GM19043 (cell line): ENCODE results near the gene NOXRED1.
"Not testable (repeated sequence)": the region's sequence is repeated elsewhere in the genome, so short reads cannot be mapped to it uniquely, and the experiment has no call there.

Experiments
- ATAC-seq: cut with Tn5 transposase; IDR thresholded peaks from one replicate; pipeline ENCODE4 v1.9.1; 2021; ENCODE audit warnings: low read depth; ENCODE audit not compliant: unreplicated experiment

The NOXRED1 gene, protein sequence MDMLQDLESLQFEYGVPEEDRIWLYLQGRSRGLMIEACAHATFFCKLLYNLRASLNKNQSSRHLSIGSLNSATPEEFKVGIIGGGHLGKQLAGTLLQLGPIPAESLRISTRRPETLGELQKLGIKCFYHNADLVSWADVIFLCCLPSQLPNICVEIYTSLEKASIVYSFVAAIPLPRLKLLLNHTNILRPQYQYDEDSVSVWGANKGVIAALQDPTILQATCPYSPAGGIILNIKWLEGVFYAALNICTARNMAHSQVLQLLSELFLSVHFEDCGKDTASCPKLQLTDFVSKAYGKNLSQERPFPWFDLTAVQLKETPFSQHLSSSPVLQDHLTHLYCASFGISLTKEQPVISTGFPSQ

DNA sequence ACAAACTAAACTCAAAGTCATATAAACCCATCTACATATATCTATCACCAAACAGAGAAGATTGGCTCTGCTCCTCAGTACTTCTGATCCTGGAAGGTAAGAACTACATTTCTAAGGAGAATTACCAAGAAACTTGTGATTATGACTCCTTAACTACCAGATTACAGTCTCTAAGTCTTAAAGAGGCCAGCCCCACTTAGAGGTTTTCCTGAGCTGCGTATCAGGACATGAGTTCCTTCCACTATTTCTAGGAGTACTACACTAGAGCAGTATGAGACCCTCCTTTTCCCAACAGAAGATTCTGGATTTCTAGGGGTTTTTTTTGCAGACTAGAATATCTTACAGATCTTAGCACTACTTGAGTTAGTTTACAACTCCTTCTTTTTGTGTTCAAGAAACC, at the start of gene NOXRED1:
Gene NOXRED1, minus strand, starts transcription at position 101 of the 400 bp plus-strand sequence. CDS start 634 bp downstream, outside the sequence.
- ATAC-seq, result no peak

DNA sequence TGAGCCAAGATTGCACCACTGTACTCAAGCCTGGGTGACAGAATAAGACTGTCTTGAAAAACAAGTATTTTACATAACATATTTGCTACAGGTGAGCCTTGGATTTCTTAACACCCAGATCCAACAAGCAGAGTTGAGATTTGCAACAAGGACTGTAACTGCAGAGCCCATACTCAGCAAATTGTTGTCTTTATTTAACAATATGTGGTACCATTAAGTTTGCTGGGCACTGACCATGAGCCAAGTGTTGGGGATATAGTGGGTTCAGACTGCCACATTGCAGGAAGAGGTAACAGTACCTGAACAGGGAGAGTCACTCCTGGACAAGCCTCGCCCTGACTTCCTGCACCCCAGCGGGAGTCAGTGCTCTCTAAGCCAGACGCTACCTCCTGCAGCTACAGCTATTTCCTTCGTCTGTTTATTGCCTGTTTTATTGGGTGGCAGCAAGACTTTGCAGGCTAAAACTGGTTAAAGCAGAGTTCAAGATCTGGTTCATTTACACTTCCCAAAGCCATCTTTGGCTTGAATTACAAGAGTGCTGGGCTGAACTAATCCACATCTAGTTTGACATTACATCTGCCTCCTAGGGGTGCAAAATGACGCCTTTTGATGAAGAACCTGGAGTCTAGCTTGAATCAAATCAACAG, 47.0 kb upstream of the NOXRED1 start:
- no peak for ATAC-seq

- no peak for ATAC-seq
Observed at GRCh38 chr14:77469539-77469938, 46.2 kb upstream of the NOXRED1 start.

DNA sequence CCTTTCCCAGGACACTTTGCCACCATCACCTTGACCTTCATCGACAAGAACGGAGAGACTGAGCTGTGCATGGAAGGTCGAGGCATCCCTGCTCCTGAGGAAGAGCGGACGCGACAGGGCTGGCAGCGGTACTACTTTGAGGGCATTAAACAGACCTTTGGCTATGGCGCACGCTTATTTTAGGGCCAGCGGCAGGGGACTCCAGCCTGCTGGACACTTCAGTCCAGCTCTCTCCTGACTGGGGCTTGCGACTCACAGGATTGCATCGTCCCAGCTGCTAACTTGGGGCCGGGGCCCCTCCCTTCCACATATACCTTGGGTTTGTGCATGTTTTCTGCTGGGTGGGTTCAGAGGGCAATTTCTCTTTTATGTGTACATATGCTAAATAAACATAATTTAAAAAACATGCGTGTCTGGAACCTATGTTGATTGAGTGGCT, 45.8 kb upstream of the NOXRED1 start:
- ATAC-seq, result no peak

DNA sequence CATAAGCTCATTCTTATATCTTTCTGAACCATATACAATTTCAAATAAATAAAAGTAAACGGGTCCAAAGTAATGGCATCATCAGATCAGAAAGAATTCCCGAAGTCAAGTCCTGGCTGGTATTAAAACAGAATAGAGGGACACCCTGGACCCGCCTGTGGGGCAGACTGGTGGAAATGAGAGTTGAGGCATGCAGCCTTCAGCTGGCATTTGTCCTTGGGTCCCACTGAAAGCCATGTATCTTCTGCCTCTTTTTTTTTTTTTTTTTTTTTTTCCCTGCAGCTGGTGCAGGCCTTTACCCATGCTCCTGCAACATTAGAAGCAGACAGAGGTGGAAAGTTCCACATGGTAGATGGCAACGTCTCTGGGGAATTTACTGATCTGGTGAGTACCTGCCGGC, 44.5 kb upstream of the NOXRED1 start:
- ATAC-seq, result no peak

GRCh38 chr14:77459072-77459723, 35.9 kb upstream of the NOXRED1 start:
- ATAC-seq, result no peak

DNA sequence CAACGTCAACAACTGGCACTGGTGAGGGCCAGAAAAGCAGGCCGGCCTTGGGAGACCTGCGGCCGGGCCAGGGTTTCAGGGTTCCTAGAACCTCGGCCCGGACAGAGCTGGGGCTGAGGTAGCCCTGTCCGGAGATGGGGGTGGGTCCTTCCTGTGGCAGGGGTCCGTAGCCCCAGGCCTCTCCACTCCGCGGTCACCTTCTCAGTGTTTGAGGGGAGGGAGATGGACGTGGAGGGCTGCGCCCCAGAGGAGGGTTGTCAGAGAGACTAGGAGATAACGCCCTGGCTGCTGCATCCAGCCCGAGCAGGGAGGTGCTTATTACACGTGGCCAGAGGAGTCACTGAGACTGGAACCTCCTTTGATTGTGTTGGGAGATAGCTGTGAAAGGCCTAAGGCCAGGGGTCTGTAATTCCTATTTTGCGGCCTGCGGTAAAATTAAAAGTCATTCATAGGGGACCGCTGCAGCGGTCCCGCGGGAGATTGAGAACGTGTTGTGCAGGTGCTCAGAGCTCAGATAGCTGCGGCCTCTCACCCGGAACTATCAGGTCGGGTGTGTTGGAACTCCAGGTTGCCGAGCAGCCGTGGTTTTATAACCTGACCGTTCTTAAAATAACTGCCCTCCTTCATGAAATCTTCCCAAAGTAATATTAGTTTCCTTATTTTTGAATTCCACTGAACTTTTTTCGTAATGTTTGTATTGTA, 35.1 kb upstream of the NOXRED1 start:
- no peak for ATAC-seq

DNA sequence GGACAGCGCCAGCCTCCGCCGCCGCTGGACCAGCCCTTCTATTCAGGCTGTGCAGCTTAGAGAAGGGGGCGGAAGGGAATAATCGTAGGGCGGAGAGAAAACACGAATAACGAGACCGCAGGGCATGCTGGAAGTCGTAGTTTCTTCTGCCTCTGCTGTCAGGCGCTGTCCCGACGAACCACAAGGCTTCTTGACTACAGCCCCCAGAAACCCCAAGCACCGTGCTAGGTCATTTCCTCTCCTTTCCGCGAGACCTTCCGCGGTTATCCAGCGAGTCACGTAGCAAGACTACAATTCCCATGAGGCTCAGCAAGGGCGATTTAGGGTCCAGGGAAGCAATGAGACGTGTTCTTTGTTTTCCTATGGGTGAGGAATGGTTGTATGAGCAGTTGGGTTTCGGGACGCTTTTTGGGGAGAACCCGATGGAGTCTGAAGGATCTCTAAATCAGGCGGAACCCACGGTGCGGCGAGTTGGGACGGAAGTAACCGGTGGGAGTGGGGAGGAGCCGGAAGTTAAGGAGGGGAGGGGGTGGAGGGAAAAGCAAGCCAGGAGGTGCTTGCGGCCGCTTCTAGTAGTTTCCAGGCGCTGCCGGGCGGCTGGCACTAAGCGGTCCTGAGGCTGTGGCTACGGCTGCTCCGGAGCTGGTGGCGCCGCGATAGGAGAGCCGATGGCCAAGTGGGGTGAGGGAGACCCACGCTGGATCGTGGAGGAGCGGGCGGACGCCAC, 34.4 kb upstream of the NOXRED1 start, which contains the start of the genes AHSA1 and VIPAS39:
Gene AHSA1, plus strand, starts transcription at position 572 of the 727 bp plus-strand sequence. Its CDS starts 97 bp downstream, at position 669.
Gene VIPAS39, minus strand, starts transcription at position 80 of the 727 bp plus-strand sequence. CDS start 3,499 bp downstream, outside the sequence.
- ATAC-seq, result peak; percentile 89

DNA sequence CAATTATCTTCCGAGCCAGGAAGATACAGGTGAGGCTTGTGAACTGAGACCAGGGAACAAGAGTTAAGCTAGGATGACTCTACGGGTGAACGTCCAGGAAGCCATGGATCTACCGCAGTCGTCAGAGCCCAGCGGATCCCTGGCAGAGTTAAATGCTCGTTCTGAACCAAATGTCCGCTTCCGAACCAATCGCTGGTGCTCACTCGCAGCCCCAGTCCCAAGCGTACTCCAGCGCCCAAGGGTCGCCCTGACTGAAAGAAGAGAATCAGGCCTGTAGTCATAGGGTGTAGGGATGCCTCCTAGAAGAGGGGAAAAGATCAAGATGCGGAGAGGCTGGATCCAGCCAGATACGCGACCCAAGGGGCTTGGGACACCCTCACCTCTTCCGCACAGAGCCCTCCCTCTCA, 33.8 kb upstream of the NOXRED1 start:
- ATAC-seq, result peak; percentile 8

DNA sequence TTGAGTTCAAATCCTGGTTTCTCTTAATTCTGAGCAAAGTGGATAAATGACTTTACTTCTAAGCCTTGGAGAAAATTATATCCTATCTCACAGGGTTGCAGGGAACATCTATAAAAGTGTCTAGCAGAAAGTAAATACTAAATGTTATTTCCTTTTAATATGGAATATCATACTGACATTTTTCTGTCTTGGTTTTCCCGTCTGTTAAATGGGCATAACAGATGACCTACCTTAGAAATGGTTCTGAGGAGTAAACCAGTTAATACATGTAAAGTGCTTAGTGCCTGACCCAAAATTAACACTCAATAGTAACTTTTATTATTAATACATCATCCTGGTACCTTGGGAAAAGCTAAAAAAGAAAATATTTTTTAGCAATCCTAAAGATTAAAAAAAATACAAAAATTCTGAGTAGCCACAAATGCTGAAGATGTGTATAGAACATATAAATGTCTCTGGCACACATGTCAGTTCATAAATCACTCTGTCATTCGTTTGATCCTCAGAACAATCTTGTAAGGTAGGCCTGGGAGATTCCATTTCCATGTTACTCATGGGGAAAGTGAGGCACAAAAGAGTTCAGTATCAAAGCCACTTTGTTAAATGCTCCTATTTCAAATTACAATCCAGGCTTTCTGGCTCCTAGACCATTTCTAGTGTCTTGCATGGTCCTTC, 32.8 kb upstream of the NOXRED1 start:
- ATAC-seq, result no peak

DNA sequence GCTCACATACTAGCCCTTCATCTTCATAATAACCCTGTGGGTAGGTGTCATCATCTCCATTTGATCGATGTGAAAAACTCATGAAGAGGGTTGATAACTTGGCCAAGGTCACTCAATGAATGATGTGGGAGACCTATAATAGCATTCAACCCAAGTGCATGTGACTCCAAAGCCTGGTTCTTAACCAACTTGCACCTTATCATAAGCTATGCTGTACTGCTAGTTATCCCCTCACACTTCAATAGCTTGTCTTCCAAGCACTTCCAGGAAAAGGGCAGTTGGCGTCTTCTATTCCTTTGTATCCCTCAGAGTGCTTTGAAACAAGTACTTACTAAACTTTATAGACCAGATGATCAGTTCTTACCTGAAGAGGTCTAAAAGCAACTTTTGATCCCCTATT, 18.9 kb upstream of the NOXRED1 start:
- no peak for ATAC-seq

DNA sequence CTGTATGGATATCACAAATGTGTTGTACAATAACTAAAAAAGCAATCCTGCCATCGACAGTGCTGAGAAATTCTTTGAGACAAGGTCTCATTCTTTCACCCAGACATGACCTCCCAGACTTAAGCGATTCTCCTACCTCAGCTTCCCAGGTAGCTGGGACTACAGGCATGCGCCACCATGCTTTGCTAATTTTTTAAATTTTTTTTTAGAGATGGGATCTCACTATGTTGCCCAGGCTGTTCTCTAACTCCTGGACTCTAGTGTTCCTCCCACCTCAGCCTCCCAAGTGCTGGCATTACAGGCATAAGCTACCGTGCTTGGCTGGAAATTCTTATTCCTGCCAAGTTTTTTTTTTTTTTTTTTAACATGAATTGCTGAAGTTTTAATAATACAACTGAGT, 16.5 kb upstream of the NOXRED1 start:
- ATAC-seq, result no peak

DNA sequence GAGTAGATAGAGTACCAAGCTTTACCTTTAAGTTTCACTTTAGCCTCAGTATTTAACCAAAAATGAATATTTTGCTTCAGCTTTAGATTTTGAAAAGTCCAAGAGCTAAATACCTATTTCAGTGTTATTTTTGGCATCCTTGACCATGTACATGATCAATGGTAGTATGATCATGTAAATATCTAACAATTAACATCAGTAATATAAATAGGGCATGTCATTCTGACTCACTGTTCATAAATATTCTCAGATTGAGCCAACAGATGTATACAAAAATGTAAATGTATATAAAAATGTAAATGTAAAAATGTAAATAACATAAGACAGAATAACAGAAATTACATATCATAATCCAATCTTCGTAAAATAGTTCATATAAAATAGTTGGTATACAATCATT, 15.3 kb upstream of the NOXRED1 start:
- ATAC-seq, result no peak

DNA sequence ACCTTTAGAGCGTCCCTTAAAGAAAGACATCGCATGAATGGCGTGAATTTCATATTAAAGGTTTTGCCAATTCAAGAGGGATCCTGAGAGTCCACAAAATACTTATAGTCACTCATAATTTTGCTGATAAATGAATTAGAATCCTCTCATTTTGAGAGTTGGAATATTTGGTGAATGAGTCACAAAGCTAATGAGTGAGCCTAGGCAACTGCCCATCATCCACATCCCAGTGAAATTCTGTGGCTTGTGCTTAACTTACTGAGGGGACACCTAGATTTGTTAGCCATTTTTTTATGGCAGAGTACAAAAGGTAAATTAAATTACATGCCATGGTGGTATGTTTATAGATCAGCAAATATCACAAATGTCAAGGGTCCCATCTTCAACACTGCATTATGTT, 12.7 kb upstream of the NOXRED1 start:
- no peak for ATAC-seq

- ATAC-seq, result no peak
Observed at GRCh38 chr14:77426396-77426795, 3.1 kb upstream of the NOXRED1 start.

DNA sequence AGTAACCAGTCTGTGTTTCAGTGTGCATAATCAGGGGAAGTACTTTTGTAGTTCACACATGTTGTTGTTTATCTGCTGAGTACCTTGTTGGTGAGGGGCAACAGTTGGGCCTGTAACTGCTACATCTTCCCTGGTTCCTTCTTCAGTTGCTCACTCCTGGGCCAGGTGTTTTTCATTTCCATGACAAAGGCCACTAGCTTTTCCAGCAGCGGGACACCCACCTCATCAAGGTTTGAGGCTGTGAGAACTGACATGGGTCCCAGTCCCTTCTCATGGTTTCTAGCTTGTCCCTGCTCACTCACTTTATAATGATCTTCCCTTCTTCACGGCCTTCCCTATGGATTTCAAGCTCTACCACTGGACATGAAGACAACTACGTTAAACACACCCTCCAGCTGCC, 1.5 kb upstream of the NOXRED1 start:
- no peak for ATAC-seq

DNA sequence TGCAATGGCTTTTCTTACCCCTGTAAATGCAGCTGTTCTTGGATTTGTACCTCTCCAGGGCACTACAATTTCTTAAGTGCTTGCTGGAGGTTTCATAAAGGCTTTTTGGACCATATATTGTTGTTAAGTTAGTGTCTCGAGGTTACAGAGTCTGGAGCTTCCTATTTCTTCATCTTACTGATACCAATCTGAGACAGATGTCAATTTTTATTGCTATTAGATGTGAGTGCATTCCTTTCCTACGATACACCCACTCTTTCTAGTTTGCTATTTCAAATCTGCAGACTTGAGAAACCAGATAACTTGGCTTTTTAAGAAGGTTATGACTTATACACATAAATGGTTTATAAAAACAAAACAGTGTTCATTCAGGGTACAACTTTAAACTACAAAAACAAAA, 2.1 kb downstream of the NOXRED1 start:
- ATAC-seq, result no peak

DNA sequence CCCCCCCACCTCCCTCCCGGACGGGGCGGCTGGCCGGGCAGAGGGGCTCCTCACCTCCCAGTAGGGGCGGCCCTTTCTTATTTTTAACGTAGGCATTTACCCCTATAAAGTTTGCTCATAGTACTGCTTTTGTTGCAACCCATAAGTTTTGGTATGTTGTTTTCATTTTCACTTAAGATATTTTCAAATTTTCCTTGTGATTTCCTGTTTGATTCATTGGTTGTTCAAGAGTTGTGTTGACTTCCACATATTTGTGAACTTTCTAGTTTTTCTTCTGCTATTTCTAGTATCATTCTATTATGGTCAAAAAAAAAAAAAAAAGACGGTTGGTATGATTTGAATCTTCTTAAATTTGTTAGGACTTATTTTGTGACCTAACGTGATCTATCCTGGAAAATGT, 6.5 kb downstream of the NOXRED1 start:
- ATAC-seq, result no peak

DNA sequence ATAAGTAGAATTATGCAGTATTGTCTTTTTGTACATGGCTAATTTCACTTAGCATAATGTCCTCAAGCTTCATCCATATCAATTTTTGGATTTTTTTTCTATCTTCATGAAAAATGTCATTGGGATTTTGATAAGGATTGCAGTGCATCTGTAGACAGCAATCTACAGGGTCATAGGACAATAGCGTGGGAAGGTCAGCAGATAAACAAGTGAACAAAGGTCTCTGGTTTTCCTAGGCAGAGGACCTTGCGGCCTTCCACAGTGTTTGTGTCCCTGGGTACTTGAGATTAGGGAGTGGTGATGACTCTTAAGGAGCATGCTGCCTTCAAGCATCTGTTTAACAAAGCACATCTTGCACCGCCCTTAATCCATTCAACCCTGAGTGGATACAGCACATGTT, 7.2 kb downstream of the NOXRED1 start:
- ATAC-seq, result not testable (repeated sequence)
